ENCODE results near the gene LRP1. TPM values are rescaled to one million over a fixed set of nuclear protein-coding genes. Genes with fewer than 3 reads are reported as not detected.

The LRP1 gene
- total RNA-seq, 1 experiment from 2014 or later: 9.0 TPM

DNA sequence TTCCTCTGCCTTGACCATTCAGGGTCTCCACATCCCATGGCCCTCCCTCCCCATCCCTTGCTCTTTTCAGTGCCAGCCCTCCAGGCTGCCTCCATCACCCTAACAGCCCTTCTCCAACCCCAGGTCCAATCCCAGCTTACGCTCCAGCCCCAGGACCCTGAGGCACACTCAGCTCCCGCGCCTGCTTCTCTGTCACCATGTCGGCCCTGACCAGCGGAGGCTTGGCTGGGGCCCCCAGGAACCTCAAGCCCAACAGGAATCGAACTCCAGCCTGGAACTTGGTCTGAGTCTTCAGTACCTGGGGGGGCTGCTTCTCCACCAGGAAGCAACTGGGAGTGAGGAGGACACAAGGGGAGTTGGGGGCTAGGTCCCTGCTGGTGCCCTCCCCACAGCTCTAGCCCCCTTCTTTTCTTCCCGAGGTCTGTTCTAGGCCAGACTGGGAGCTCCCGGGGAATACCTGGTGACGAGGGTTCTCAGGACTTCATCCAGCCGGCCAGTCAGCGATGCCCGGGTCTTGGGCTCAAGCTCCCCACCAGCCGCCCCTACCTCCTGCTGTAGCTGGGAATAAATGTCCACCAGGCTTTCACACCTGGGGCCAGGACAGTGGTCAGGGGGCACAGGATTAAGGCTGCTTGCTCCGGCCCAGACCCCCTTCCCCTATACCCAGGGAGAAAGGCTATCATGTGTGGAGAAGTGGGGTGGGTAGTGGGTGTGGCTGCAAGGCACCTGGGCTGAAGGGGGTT, 23.1 kb upstream of the LRP1 start:
- intact Hi-C loops (cut with micrococcal nuclease; ENCODE audit: unreplicated experiment): no loop called here
- Histone ChIP-seq H3K4me1 (ENCODE audit: control insufficient read depth, insufficient read depth, low read length) (peaks cover 9% of the 10 kb centered on the region; the same call in 1 of the 2 replicates), H3K27me3 (ENCODE audit: control insufficient read depth, insufficient read depth, low read length) (no peaks in the 10 kb centered on the region), H3K36me3 (ENCODE audit: control insufficient read depth, insufficient read depth, low read length) (no peaks in the 10 kb centered on the region), H3K27ac (ENCODE audit: low read length) (no peak overlapping the region), H3K9me3 (ENCODE audit: control insufficient read depth, insufficient read depth, low read depth, low read length) (no peaks in the 10 kb centered on the region), H3K4me3 (ENCODE audit: low read depth in 2 of 2, low read length in 2 of 2) (no peak overlapping the region)
- no peak for ATAC-seq
- in situ Hi-C loops (cut with HindIII; ENCODE audit: low pct_unique_long_range_greater_than_20kb, low sequenced_read_pairs): no loop called here
- DNase-seq (ENCODE audit: low read depth, low spot score): no peak
- no TSS peak for BruUV-seq (replicated peaks)
- TF ChIP-seq, protein P1, sequence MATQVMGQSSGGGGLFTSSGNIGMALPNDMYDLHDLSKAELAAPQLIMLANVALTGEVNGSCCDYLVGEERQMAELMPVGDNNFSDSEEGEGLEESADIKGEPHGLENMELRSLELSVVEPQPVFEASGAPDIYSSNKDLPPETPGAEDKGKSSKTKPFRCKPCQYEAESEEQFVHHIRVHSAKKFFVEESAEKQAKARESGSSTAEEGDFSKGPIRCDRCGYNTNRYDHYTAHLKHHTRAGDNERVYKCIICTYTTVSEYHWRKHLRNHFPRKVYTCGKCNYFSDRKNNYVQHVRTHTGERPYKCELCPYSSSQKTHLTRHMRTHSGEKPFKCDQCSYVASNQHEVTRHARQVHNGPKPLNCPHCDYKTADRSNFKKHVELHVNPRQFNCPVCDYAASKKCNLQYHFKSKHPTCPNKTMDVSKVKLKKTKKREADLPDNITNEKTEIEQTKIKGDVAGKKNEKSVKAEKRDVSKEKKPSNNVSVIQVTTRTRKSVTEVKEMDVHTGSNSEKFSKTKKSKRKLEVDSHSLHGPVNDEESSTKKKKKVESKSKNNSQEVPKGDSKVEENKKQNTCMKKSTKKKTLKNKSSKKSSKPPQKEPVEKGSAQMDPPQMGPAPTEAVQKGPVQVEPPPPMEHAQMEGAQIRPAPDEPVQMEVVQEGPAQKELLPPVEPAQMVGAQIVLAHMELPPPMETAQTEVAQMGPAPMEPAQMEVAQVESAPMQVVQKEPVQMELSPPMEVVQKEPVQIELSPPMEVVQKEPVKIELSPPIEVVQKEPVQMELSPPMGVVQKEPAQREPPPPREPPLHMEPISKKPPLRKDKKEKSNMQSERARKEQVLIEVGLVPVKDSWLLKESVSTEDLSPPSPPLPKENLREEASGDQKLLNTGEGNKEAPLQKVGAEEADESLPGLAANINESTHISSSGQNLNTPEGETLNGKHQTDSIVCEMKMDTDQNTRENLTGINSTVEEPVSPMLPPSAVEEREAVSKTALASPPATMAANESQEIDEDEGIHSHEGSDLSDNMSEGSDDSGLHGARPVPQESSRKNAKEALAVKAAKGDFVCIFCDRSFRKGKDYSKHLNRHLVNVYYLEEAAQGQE (IDR thresholded peaks at IDR 0.05; ENCODE audit: insufficient read depth in 1 of 2, low read depth in 2 of 2, low read length in 1 of 2): no peak
- TF ChIP-seq SIN3A (IDR thresholded peaks at IDR 0.05; ENCODE audit: borderline replicate concordance, insufficient read depth, low read depth, low read length) (no peak), POLR2AphosphoS5 (IDR thresholded peaks at IDR 0.05; ENCODE audit: low read depth, low read length) (no peak), TCF7L2 (IDR thresholded peaks at IDR 0.05; ENCODE audit: low read depth, low read length) (no peak)
- TF ChIP-seq, protein P2, sequence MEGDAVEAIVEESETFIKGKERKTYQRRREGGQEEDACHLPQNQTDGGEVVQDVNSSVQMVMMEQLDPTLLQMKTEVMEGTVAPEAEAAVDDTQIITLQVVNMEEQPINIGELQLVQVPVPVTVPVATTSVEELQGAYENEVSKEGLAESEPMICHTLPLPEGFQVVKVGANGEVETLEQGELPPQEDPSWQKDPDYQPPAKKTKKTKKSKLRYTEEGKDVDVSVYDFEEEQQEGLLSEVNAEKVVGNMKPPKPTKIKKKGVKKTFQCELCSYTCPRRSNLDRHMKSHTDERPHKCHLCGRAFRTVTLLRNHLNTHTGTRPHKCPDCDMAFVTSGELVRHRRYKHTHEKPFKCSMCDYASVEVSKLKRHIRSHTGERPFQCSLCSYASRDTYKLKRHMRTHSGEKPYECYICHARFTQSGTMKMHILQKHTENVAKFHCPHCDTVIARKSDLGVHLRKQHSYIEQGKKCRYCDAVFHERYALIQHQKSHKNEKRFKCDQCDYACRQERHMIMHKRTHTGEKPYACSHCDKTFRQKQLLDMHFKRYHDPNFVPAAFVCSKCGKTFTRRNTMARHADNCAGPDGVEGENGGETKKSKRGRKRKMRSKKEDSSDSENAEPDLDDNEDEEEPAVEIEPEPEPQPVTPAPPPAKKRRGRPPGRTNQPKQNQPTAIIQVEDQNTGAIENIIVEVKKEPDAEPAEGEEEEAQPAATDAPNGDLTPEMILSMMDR (IDR thresholded peaks at IDR 0.05): no peak
- CTCF ChIA-PET: no interaction called here
- POLR2A ChIA-PET: interaction anchor here (1.1 kb wide), 1 partner anchor 82 kb away, joined by 7 read pairs; no protein-coding TSS in a partner anchor

DNA sequence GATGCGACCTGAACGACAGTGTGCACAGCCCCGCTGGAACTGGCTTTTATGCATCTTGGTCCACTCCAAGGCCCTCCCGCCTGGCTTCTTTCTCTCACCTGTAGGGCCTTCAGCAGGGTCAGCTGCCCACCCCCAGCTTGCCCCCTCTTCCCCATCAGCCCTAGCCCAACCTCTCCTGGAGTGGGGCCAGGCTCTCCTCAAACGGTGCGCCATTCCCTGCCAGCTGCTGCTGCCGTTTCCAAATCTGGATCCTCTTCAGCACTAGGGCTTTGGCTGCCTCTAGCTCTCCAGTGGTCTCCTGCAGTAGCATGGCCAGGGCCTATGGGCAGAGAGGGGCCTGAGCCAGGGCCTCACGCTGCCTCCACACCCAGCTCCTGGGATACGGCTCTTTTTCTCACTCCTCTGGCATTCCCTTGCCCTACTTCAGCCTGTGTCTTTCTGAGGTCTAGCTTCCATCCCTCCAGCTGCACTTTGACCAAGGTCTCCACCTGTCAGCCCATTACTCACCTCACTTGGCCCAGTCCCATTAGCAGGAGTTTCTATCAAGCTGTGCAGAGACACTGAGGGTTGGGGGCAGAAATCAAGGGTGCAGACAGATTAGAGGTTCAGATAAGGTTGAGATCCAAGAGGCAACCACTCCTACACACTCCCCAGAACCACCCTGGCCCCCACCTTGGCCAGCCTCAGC, 22.1 kb upstream of the LRP1 start:
- H3K36me3 ChIP-seq (ENCODE audit: control insufficient read depth, insufficient read depth, low read length): no peaks in the 10 kb centered on the region
- no peaks in the 10 kb centered on the region for H3K9me3 ChIP-seq (ENCODE audit: control insufficient read depth, insufficient read depth, low read depth, low read length)
- H3K4me3 ChIP-seq (ENCODE audit: low read depth in 2 of 2, low read length in 2 of 2): no peak overlapping the region
- intact Hi-C loops (cut with micrococcal nuclease; ENCODE audit: unreplicated experiment) (no loop called here), in situ Hi-C loops (cut with HindIII; ENCODE audit: low pct_unique_long_range_greater_than_20kb, low sequenced_read_pairs) (no loop called here)
- no peaks in the 10 kb centered on the region for H3K27me3 ChIP-seq (ENCODE audit: control insufficient read depth, insufficient read depth, low read length)
- DNase-seq (ENCODE audit: low read depth, low spot score): no peak
- no peak for TF ChIP-seq SIN3A (IDR thresholded peaks at IDR 0.05; ENCODE audit: borderline replicate concordance, insufficient read depth, low read depth, low read length)
- TF ChIP-seq, protein P2 (IDR thresholded peaks at IDR 0.05): no peak
- TF ChIP-seq POLR2AphosphoS5 (IDR thresholded peaks at IDR 0.05; ENCODE audit: low read depth, low read length): no peak
- TF ChIP-seq, protein P1 (IDR thresholded peaks at IDR 0.05; ENCODE audit: insufficient read depth in 1 of 2, low read depth in 2 of 2, low read length in 1 of 2): no peak
- TF ChIP-seq TCF7L2 (IDR thresholded peaks at IDR 0.05; ENCODE audit: low read depth, low read length): no peak
- no TSS peak for BruUV-seq (replicated peaks)
- ChIA-PET CTCF (no interaction called here), POLR2A (no interaction called here)
- H3K27ac ChIP-seq (ENCODE audit: low read length): no peak overlapping the region
- ATAC-seq: no peak
- peaks cover 10% of the 10 kb centered on the region; the same call in 1 of the 2 replicates for H3K4me1 ChIP-seq (ENCODE audit: control insufficient read depth, insufficient read depth, low read length)
